Tibial nerve (tissue), 4 donors: ENCODE results near the gene KRTAP2-3.

Experiments used
- EP300 ChIP-seq, 2 donors: sonication (generic); formaldehyde crosslinking; IDR thresholded peaks; one replicate each; pipeline ENCODE4 v1.6.1; 2017; ENCODE audit warnings: antibody characterized with exemption in 2 of 2, mild to moderate bottlenecking in 1 of 2
- TF ChIP-seq, protein P1 (sequence below), 5 experiments: fragments of 200-600 bp in 3 of 5; fragments of 450-650 bp in 2 of 5; sonication (generic) in 3 of 5; IDR thresholded peaks; one replicate each; pipeline ENCODE4 v1.5.1; 2016 to 2019; ENCODE audit warnings: antibody characterized with exemption in 5 of 5, mild to moderate bottlenecking in 3 of 5, moderate library complexity in 2 of 5

DNA sequence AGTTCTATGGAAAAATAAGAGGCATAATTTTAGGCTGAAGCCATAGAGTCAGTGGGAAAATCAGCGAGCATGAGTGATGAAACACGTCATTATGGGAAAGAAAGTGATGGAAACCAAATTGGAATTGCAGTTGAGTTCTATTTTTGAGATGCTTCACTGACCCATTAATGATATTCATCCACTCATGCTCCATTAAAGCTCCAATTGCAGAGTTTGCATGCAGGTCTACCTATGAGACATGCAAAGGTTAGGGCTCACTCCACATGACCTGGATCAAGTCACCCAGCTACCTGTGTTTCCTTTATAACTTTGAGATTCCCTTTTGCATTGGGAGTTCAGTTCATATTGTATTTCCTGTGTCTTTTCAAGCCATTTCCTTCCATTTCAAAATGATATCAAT is 13.8 kb upstream of the KRTAP2-3 start:
- TF ChIP-seq, protein P1, sequence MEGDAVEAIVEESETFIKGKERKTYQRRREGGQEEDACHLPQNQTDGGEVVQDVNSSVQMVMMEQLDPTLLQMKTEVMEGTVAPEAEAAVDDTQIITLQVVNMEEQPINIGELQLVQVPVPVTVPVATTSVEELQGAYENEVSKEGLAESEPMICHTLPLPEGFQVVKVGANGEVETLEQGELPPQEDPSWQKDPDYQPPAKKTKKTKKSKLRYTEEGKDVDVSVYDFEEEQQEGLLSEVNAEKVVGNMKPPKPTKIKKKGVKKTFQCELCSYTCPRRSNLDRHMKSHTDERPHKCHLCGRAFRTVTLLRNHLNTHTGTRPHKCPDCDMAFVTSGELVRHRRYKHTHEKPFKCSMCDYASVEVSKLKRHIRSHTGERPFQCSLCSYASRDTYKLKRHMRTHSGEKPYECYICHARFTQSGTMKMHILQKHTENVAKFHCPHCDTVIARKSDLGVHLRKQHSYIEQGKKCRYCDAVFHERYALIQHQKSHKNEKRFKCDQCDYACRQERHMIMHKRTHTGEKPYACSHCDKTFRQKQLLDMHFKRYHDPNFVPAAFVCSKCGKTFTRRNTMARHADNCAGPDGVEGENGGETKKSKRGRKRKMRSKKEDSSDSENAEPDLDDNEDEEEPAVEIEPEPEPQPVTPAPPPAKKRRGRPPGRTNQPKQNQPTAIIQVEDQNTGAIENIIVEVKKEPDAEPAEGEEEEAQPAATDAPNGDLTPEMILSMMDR (IDR thresholded peaks at IDR 0.05) = no peak
- TF ChIP-seq EP300 (IDR thresholded peaks at IDR 0.05) = no peak
